Peyer's patch (tissue), 4 donors: Measurements from ENCODE around the gene DDX42. TPM values are rescaled to one million over a fixed set of nuclear protein-coding genes. Genes with fewer than 3 reads are reported as not detected.
A peak's percentile ranks its signal among the peaks of the same experiment; 100 is the strongest.

Source experiments
- DNase-seq, 3 donors: peaks; one replicate each; pipeline ENCODE4 v3.0.0-alpha.2; 2017 to 2019
- H3K27ac ChIP-seq, 4 donors: fragments of 200-600 bp; sonication (generic); one replicate each; pipeline ENCODE4 v1.5.1; 2016 to 2019
- H3K27me3 ChIP-seq, 2 donors: fragments of 200-600 bp; sonication (generic); one replicate each; pipeline ENCODE4 v1.5.1; 2019
- H3K36me3 ChIP-seq, 3 donors: fragments of 200-600 bp; sonication (generic); one replicate each; pipeline ENCODE4 v1.5.1; 2016 to 2019
- H3K4me1 ChIP-seq, 4 donors: fragments of 200-600 bp; sonication (generic); one replicate each; pipeline ENCODE4 v1.5.1; 2016 to 2019
- H3K4me3 ChIP-seq, 4 donors: fragments of 200-600 bp; sonication (generic); 1 replicate in 3 of 4; 2 replicates in 1 of 4; pipeline ENCODE4 v1.5.1; 2016 to 2019; ENCODE audit warnings: mild to moderate bottlenecking in 1 of 4
- H3K9me3 ChIP-seq, 4 donors: fragments of 200-600 bp; sonication (generic); one replicate each; pipeline ENCODE4 v1.5.1; 2016 to 2019; ENCODE audit warnings: mild to moderate bottlenecking in 1 of 4
- CTCF ChIP-seq, 6 experiments: fragments of 450-650 bp in 4 of 6; fragments of 200-600 bp in 2 of 6; sonication (generic) in 1 of 6; IDR thresholded peaks; one replicate each; pipeline ENCODE4 v1.5.1; 2017 to 2019; ENCODE audit warnings: antibody characterized with exemption in 6 of 6, mild to moderate bottlenecking in 3 of 6, moderate library complexity in 1 of 6
- POLR2A ChIP-seq, 2 donors: fragments of 450-650 bp; IDR thresholded peaks; one replicate each; pipeline ENCODE4 v1.5.1; 2017; ENCODE audit warnings: antibody characterized with exemption in 2 of 2, mild to moderate bottlenecking in 2 of 2, moderate library complexity in 2 of 2
- total RNA-seq, 4 donors: library from RNA; depleted of rRNA; stranded (reverse); fragments of >200 nt; gene quantifications; one replicate each; pipeline ENCODE4 v1.1.0, GENCODE V29; 2016

DDX42 gene
- total RNA-seq, 4 donors from 2014 or later, result 78.5 to 334 (median 148) TPM

DNA sequence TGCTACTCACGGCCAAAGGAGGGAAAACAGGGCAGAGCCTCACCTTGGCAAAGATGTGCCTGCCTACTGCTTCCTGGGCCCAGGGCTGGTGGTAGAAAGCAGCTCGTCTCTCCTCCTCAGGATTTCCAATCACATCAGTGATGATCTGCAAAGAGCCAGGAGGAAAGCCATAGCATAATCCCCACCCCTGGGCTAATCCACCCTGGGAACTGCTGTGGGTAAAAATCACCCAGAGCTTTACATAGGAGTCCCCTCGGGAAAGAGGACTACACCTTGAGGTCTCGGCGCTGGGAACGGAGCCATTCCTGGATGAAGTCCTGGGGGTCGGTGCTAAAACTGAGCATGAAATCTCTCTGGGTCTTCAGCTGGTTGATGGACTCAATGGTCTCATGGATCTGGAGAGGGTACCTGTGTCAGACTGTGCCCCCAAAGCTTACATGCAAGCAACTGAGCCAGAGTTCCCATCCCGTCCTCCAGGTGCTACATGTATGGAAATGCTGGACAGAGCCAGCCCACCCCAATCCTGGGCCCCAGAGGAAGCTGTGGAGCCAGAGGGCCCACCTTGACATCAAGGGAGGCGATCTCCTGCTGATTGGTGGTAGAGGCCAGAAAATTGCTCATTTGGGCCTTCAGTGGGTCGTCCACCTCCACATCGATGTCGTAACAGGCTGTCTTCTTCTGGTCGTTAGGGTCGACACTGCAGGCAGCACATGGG is 59.2 kb downstream of the DDX42 start:
- TF ChIP-seq CTCF (IDR thresholded peaks at IDR 0.05), result no peak
- no peak for TF ChIP-seq POLR2A (IDR thresholded peaks at IDR 0.05)
- Histone ChIP-seq H3K27me3 (no peaks in the 10 kb centered on the region), H3K9me3 (no peaks in the 10 kb centered on the region), H3K36me3 (peaks cover 0 to 89% (median 0%) of the 10 kb centered on the region in 3 donors), H3K4me1 (peaks cover 0 to 30% (median 0%) of the 10 kb centered on the region in 4 donors), H3K27ac (no peak overlapping the region), H3K4me3 (no peak overlapping the region)
- DNase-seq, result no peak

DNA sequence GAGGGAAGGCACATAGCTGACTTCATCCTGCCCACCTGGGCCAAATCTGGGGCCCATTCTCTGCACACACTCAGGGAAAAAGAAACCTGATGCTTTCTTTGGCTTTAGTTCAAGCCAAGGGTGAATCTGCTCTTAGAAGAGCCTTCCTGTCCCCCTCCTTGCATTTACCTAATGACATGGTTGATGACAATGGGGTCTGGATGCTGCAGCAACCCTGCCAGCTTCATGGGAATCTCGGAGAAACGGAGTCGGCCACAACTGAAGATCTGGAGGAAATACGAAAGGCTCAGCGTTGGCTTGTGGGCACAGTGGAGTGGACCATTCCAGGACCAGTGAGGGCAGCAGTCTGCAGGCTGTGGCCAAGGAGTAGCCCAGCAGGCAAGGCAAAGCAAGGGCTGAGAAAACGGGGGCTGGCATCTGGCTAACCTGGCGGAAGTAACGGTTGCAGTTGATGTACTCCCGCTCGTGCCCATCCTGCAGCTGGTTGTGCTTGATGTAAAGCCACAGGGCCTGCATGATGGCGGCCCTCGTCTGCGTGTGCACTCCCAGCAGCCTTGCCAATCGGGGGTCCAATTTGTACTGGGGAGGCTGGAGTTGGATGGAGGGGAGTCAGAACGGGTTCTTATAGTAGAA is 59.9 kb downstream of the DDX42 start:
- Histone ChIP-seq H3K4me1 (peaks cover 0 to 30% (median 3%) of the 10 kb centered on the region in 4 donors), H3K36me3 (peaks cover 0 to 89% (median 0%) of the 10 kb centered on the region in 3 donors)
- TF ChIP-seq POLR2A (IDR thresholded peaks at IDR 0.05) (no peak), CTCF (IDR thresholded peaks at IDR 0.05) (no peak)

DNA sequence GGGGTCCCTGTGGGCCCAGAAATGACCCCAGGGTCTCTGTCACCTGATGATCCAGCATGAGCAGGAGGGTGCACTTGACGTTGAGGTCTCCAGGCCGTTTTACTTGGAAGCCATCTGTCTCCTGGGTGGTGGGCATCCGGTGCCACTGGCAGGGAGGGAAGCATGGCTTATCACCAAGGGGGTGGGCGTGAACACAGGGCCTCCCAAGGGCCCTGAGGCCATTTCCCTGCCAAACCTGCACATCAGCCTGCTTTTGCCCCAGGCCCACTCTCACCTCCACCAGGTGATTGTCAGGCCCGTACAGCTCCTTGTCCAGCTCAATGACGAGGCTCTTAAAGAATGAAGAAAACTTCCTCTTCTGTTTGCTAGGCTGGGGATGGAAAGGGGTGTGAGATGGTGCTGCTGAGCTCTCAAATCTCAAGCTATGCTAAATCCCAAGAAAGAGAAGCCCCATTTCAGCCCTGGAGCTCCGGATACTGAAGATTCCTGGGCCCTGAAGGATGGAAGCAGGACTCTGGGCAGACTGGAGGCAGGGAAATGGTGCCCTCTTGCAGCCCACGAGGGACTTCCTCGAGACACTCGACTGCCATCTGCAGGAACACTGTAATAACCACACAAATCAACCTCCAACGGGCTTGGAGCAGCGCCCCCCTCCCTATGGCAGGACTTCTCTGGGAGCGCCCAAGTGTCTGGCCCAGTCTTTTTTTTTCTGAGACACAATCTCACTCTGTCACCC is 60.6 kb downstream of the DDX42 start:
- peak in 4 of 6 experiments; percentile 37 to 62 (median 58) for TF ChIP-seq CTCF (IDR thresholded peaks at IDR 0.05)
- TF ChIP-seq POLR2A (IDR thresholded peaks at IDR 0.05), result no peak
- DNase-seq, result peak; percentile 54 to 67 (median 66)
- Histone ChIP-seq H3K27ac (no peak overlapping the region), H3K4me1 (peaks cover 0 to 32% (median 10%) of the 10 kb centered on the region in 4 donors), H3K27me3 (no peaks in the 10 kb centered on the region), H3K9me3 (no peaks in the 10 kb centered on the region), H3K36me3 (peaks cover 0 to 82% (median 0%) of the 10 kb centered on the region in 3 donors), H3K4me3 (no peak overlapping the region)

More for the DNA sequence above, 59.9 kb downstream of the DDX42 start:
- H3K9me3 ChIP-seq, result no peaks in the 10 kb centered on the region
- H3K27ac ChIP-seq, result no peak overlapping the region
- no peak for DNase-seq
- no peaks in the 10 kb centered on the region for H3K27me3 ChIP-seq
- H3K4me3 ChIP-seq, result no peak overlapping the region

DNA sequence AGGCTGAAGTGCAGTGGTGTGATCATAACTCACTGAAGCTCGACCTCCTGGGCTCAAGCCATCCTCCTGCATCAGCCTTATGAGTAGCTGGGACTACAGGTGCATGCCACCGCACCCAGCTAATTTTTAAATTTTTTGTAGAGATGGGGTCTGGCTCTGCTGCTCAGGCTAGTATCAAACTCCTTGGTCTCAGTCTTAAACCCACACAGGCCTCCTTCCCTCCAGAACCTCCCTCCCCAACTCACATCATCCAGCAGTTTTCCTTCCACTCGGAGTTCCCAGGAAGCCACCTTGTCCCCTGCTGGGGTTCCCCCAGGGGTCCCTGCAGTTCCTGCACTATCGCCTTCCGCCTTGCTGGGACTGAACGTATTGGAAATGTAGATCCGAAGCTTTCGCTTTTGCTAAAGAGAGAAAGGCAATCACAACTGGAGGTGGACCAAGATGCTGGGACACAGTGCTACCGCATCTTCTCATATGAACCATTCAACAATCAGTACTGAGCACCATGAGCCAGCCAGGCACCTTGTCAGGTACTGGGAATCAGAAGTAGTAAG is 61.3 kb downstream of the DDX42 start:
- H3K27ac ChIP-seq, result no peak overlapping the region
- H3K27me3 ChIP-seq, result no peaks in the 10 kb centered on the region
- peaks cover 0 to 76% (median 0%) of the 10 kb centered on the region in 3 donors for H3K36me3 ChIP-seq
- no peaks in the 10 kb centered on the region for H3K9me3 ChIP-seq
- no peak overlapping the region for H3K4me3 ChIP-seq
- DNase-seq, result no peak
- TF ChIP-seq CTCF (IDR thresholded peaks at IDR 0.05), result no peak
- TF ChIP-seq POLR2A (IDR thresholded peaks at IDR 0.05), result no peak
- peaks cover 0 to 38% (median 13%) of the 10 kb centered on the region in 4 donors for H3K4me1 ChIP-seq

GRCh38 chr17:63836811-63837210 is 62.8 kb downstream of the DDX42 start:
- no peak overlapping the region for H3K4me3 ChIP-seq
- peaks cover 0 to 52% (median 25%) of the 10 kb centered on the region in 4 donors for H3K4me1 ChIP-seq
- H3K36me3 ChIP-seq, result peaks cover 0 to 60% (median 0%) of the 10 kb centered on the region in 3 donors
- no peak overlapping the region for H3K27ac ChIP-seq
- no peak for DNase-seq
- H3K27me3 ChIP-seq, result no peaks in the 10 kb centered on the region
- TF ChIP-seq POLR2A (IDR thresholded peaks at IDR 0.05), result no peak
- no peak for TF ChIP-seq CTCF (IDR thresholded peaks at IDR 0.05)
- H3K9me3 ChIP-seq, result no peaks in the 10 kb centered on the region
